RWPE2 (cell line): ENCODE data around the gene UBE2L5.
A peak's percentile ranks its signal among the peaks of the same experiment; 100 is the strongest.

Experiments used
- ATAC-seq: fragments of 200-7000 bp; cut with Tn5 transposase; 3 replicates; pipeline ENCODE4 v1.9.1; 2021; ENCODE audit warnings: low read depth
- DNase-seq: peaks from one replicate; pipeline ENCODE4 v3.0.0-alpha.2; 2020; ENCODE audit warnings: low spot score
- H3K27ac ChIP-seq: fragments of 450-650 bp; 2 replicates; pipeline ENCODE4 v1.5.1; 2017; ENCODE audit warnings: mild to moderate bottlenecking; ENCODE audit not compliant: poor library complexity, severe bottlenecking
- H3K27me3 ChIP-seq: fragments of 250-450 bp; sonication (Bioruptor Pico); 2 replicates; pipeline ENCODE4 v1.5.1; 2021; ENCODE audit warnings: mild to moderate bottlenecking, moderate library complexity; ENCODE audit not compliant: insufficient read depth, poor library complexity, severe bottlenecking
- H3K36me3 ChIP-seq: fragments of 250-450 bp; sonication (Bioruptor Pico); 2 replicates; pipeline ENCODE4 v1.5.1; 2020; ENCODE audit warnings: low read depth, mild to moderate bottlenecking, moderate library complexity
- H3K4me1 ChIP-seq: fragments of 250-450 bp; sonication (Bioruptor Pico); 2 replicates; pipeline ENCODE4 v1.5.1; 2021; ENCODE audit warnings: mild to moderate bottlenecking, moderate library complexity; ENCODE audit not compliant: insufficient read depth, poor library complexity, severe bottlenecking
- H3K4me3 ChIP-seq: fragments of 250-450 bp; sonication (Bioruptor Pico); 2 replicates; pipeline ENCODE4 v1.5.1; 2021; ENCODE audit warnings: mild to moderate bottlenecking, moderate library complexity; ENCODE audit not compliant: severe bottlenecking
- H3K9me3 ChIP-seq: fragments of 250-450 bp; sonication (Bioruptor Pico); 2 replicates; pipeline ENCODE4 v1.5.1; 2021; ENCODE audit warnings: mild to moderate bottlenecking, moderate library complexity; ENCODE audit not compliant: severe bottlenecking
- TF ChIP-seq, protein P1 (sequence below): fragments of 450-650 bp; IDR thresholded peaks from one replicate; pipeline ENCODE4 v1.5.1; 2017; ENCODE audit warnings: mild to moderate bottlenecking, moderate library complexity; ENCODE audit not compliant: poor library complexity, severe bottlenecking

UBE2L5 gene

DNA sequence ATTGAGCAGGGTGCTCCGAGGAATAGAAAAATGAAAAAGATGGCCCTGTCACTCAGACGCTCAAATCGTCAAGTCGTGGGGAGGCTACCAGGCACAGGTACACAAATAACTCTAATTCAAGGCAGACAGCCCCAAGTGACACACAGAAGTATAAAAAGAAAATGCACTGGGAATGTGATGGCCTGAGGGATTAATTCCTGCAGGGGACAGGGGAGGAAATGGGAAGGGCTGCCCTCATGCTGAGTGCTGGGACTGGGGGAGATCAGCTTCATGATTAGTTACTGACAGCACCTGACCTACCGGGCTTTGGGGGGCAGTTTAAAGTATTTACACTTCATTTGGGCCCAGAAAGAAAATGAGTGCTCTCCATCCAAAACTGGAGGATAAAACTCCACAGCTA lies 20.9 kb upstream of the UBE2L5 start:
- Histone ChIP-seq H3K27ac (no peak overlapping the region), H3K9me3 (no peaks in the 10 kb centered on the region), H3K4me1 (peaks cover 1% of the 10 kb centered on the region), H3K27me3 (no peaks in the 10 kb centered on the region), H3K36me3 (no peaks in the 10 kb centered on the region), H3K4me3 (no peak overlapping the region)
- DNase-seq (no peak), ATAC-seq (no peak)
- TF ChIP-seq, protein P1, sequence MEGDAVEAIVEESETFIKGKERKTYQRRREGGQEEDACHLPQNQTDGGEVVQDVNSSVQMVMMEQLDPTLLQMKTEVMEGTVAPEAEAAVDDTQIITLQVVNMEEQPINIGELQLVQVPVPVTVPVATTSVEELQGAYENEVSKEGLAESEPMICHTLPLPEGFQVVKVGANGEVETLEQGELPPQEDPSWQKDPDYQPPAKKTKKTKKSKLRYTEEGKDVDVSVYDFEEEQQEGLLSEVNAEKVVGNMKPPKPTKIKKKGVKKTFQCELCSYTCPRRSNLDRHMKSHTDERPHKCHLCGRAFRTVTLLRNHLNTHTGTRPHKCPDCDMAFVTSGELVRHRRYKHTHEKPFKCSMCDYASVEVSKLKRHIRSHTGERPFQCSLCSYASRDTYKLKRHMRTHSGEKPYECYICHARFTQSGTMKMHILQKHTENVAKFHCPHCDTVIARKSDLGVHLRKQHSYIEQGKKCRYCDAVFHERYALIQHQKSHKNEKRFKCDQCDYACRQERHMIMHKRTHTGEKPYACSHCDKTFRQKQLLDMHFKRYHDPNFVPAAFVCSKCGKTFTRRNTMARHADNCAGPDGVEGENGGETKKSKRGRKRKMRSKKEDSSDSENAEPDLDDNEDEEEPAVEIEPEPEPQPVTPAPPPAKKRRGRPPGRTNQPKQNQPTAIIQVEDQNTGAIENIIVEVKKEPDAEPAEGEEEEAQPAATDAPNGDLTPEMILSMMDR, result no peak

DNA sequence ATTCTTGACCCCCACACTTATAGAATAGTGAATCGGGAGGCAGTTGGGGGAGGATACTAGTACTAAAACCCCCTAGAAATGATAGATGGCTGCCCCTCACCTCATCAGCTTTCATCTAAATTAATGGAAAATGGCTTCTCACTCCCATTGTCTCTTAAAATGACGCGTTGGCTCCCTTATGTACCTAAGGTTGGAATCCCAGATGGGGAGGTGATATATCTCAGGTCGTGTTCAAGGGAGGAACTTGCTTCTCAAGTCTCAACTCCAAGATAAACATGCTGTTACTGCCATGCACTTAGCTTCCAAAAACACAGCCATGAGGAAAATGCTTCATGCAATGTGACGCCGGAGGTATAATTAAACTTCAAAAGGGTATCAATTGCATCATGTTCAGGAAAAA lies 18.8 kb upstream of the UBE2L5 start:
- no peaks in the 10 kb centered on the region for H3K36me3 ChIP-seq
- no peaks in the 10 kb centered on the region for H3K9me3 ChIP-seq
- H3K4me3 ChIP-seq, result no peak overlapping the region
- H3K27ac ChIP-seq, result no peak overlapping the region
- TF ChIP-seq, protein P1, result no peak
- no peaks in the 10 kb centered on the region for H3K4me1 ChIP-seq
- no peaks in the 10 kb centered on the region for H3K27me3 ChIP-seq
- ATAC-seq (no peak), DNase-seq (no peak)

DNA sequence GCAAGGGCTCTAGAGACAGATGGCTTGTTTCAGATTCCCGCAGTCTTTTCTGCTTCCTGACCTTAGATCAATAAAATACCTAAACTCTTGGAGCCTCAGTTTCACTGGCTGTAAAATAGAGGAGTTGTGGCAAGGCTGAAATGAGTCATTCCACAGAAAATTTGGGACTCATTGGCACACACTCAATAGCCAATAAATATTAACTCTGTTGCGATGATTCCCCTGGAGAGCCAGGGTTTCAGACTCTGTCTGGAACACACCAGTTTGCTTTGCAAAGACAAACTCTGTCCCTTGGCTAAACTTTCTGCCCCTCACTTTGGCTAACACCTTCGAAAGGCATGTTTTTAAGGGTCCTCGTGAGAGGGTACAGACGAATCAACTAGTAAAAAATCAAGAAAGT lies 18.1 kb upstream of the UBE2L5 start:
- Histone ChIP-seq H3K4me1 (peaks cover 3% of the 10 kb centered on the region), H3K27ac (no peak overlapping the region), H3K4me3 (no peak overlapping the region), H3K27me3 (no peaks in the 10 kb centered on the region), H3K9me3 (no peaks in the 10 kb centered on the region), H3K36me3 (no peaks in the 10 kb centered on the region)
- no peak for ATAC-seq
- DNase-seq, result no peak
- TF ChIP-seq, protein P1, result no peak

DNA sequence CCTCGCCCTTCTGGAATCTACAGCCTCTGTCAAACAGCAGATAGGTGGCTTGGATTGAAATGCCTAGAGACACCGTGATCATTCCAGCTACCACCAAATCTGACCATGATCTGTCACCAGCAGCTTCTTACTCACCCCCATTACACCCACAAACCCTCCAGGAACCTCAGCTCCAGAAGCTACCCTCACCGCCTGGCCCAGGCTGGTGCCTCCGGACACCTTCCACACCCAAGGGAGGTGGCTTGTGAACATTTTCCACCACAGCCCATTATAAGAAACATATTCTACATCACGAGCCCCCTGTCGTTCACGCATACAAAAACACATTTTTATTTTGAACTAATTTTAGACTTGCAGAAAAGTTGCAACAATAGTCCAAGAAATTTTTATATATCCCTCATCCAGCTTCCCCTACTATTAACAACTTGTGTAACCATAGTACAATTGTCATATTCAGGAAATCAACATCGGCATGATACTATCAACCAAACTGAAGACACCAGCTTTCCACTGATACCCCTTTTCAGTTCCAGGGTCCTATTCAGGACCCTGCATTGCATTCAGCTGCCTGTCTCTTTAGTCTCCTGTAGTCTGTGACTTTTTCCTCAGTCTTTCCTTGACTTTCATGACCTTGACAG lies 15.4 kb upstream of the UBE2L5 start:
- Histone ChIP-seq H3K27me3 (no peaks in the 10 kb centered on the region), H3K4me3 (no peak overlapping the region), H3K9me3 (no peaks in the 10 kb centered on the region), H3K27ac (no peak overlapping the region), H3K4me1 (peaks cover 3% of the 10 kb centered on the region), H3K36me3 (no peaks in the 10 kb centered on the region)
- ATAC-seq (no peak), DNase-seq (no peak)
- TF ChIP-seq, protein P1, result no peak

DNA sequence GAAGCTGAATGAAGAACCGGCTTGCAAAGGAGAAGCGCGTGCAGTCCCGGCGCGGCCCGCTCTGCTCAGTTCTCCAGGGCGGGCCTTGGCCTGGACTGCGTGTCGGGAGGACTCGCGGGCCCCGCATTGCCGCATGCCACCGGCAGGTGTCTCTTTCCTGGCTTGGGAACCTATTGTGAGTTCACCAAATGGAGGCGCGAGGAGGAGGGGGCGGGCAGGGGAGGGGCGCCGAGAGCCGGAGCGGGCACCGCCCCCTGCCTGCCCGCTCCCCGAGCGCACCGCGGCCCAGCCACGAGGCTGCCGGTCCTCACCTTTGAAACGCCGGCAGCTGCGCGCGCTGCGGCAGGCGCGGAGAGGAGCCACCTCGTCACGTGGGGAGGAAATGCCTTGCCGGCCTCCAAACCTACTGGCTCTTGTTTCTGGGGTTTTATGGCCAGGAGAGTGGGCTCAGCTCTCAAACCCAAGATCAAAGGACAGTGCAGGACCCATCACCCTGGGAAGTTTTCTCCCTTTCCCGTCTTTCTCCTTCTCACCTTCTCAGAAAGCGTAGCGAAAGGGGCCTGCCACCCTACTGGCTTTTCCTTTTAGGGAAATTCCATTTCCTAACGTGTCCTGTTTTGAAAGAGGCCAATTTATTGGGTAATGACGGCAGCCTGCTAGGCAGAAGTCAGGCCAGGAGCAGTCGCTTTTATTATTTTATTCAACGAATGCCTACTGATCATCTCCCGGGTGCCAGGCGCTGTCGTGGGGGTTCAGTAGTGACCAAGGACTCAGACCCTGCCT lies 13.8 kb upstream of the UBE2L5 start:
- Histone ChIP-seq H3K36me3 (no peaks in the 10 kb centered on the region), H3K4me3 (peak overlapping the region; percentile 7), H3K27me3 (no peaks in the 10 kb centered on the region), H3K4me1 (peaks cover 3% of the 10 kb centered on the region), H3K27ac (no peak overlapping the region), H3K9me3 (no peaks in the 10 kb centered on the region)
- ATAC-seq (peak; percentile 94), DNase-seq (peak; percentile 76)
- TF ChIP-seq, protein P1, result peak; percentile 78
